HG03066 (cell line): ENCODE data around the gene MDC1.
"Not testable (repeated sequence)": the region's sequence is repeated elsewhere in the genome, so short reads cannot be mapped to it uniquely, and the experiment has no call there.

Experiments
- ATAC-seq: cut with Tn5 transposase; IDR thresholded peaks from one replicate; pipeline ENCODE4 v1.9.1; 2021; ENCODE audit warnings: low read depth; ENCODE audit not compliant: unreplicated experiment

Gene MDC1

GRCh38 chr6:30683183-30683979 is 33.7 kb downstream of the MDC1 start:
- ATAC-seq, result no peak

GRCh38 chr6:30682143-30683117 is 34.7 kb downstream of the MDC1 start:
- peak; percentile 39 for ATAC-seq

- no peak for ATAC-seq
Measured at GRCh38 chr6:30681766-30682142, 35.3 kb downstream of the MDC1 start.

- no peak for ATAC-seq
Measured at GRCh38 chr6:30679765-30680535, 37.1 kb downstream of the MDC1 start.

- ATAC-seq, result no peak
Measured at GRCh38 chr6:30678964-30679726, 37.9 kb downstream of the MDC1 start.

- no peak for ATAC-seq
Measured at GRCh38 chr6:30676660-30677285, 40.3 kb downstream of the MDC1 start.

GRCh38 chr6:30672445-30673253 is 44.4 kb downstream of the MDC1 start, which contains the start of gene DHX16:
TSS of gene DHX16 (minus strand) at chr6:30673006. CDS start at chr6:30672841, 165 bp downstream.
- ATAC-seq, result peak; percentile 78

- no peak for ATAC-seq
Measured at GRCh38 chr6:30670760-30671527, 46.1 kb downstream of the MDC1 start.

- ATAC-seq, result not testable (repeated sequence)
Measured at GRCh38 chr6:30666300-30666699, 50.8 kb downstream of the MDC1 start.

- ATAC-seq, result no peak
Measured at GRCh38 chr6:30664994-30665767, 51.9 kb downstream of the MDC1 start.

- ATAC-seq, result not testable (repeated sequence)
Measured at GRCh38 chr6:30657922-30658321, 59.2 kb downstream of the MDC1 start.

- ATAC-seq, result no peak
Measured at GRCh38 chr6:30657454-30657853, 59.6 kb downstream of the MDC1 start.

GRCh38 chr6:30656513-30656912 is 60.6 kb downstream of the MDC1 start:
- ATAC-seq, result no peak

- ATAC-seq, result no peak
Measured at GRCh38 chr6:30655743-30656094, 61.4 kb downstream of the MDC1 start.

- ATAC-seq, result no peak
Measured at GRCh38 chr6:30654798-30655742, 62.0 kb downstream of the MDC1 start.

GRCh38 chr6:30651143-30651542 is 65.9 kb downstream of the MDC1 start:
- ATAC-seq, result no peak
